Loucy (cell line): ENCODE data around the gene LACTBL1.

Experiments
- H2AFZ ChIP-seq: fragments of 200-600 bp; sonication (generic); 2 replicates; pipeline ENCODE4 v1.6.0; 2016; ENCODE audit warnings: antibody characterized with exemption, mild to moderate bottlenecking, low read length, moderate library complexity
- H3F3A ChIP-seq: fragments of 200-600 bp; 2 replicates; pipeline ENCODE4 v1.6.0; 2016; ENCODE audit warnings: antibody characterized with exemption, low read depth, mild to moderate bottlenecking
- H3K27me3 ChIP-seq: fragments of 200-600 bp; sonication (generic); 2 replicates; pipeline ENCODE4 v1.6.1; 2014; ENCODE audit warnings: low read length, mild to moderate bottlenecking; ENCODE audit not compliant: insufficient read depth, poor library complexity, severe bottlenecking
- H3K36me3 ChIP-seq: fragments of 200-600 bp; sonication (generic); 2 replicates; pipeline ENCODE4 v1.6.1; 2016; ENCODE audit warnings: low read length; ENCODE audit not compliant: insufficient read depth
- H3K4me1 ChIP-seq: fragments of 200-600 bp; sonication (generic); 2 replicates; pipeline ENCODE4 v1.5.1; 2014; ENCODE audit warnings: low read length, mild to moderate bottlenecking; ENCODE audit not compliant: insufficient read depth, poor library complexity, severe bottlenecking
- H3K4me2 ChIP-seq: fragments of 200-600 bp; sonication (generic); 2 replicates; pipeline ENCODE4 v1.6.0; 2014; ENCODE audit warnings: antibody characterized with exemption, low read length, low read depth, mild to moderate bottlenecking; ENCODE audit not compliant: poor library complexity, severe bottlenecking
- H3K4me3 ChIP-seq: fragments of 200-600 bp; sonication (generic); 2 replicates; pipeline ENCODE4 v1.5.1; 2014; ENCODE audit warnings: low read length, mild to moderate bottlenecking, mixed read lengths; ENCODE audit not compliant: poor library complexity, severe bottlenecking
- H3K79me2 ChIP-seq: fragments of 200-600 bp; sonication (generic); 2 replicates; pipeline ENCODE4 v1.6.1; 2014; ENCODE audit warnings: low read length; ENCODE audit not compliant: insufficient read depth
- H3K9ac ChIP-seq: fragments of 200-600 bp; sonication (generic); 2 replicates; pipeline ENCODE4 v1.6.0; 2014; ENCODE audit warnings: mild to moderate bottlenecking, low read depth, low read length, moderate library complexity; ENCODE audit not compliant: poor library complexity, severe bottlenecking
- H3K9me2 ChIP-seq: fragments of 200-600 bp; sonication (generic); replicated peaks from 2 replicates; pipeline ENCODE4 v1.6.1; 2016; ENCODE audit warnings: low read depth, low read length, mixed read lengths
- H3K9me3 ChIP-seq: fragments of 200-600 bp; sonication (generic); 2 replicates; pipeline ENCODE4 v1.6.1; 2014; ENCODE audit warnings: mild to moderate bottlenecking, antibody characterized with exemption, low read length, low read depth; ENCODE audit not compliant: insufficient read depth
- H4K20me1 ChIP-seq: fragments of 200-600 bp; sonication (generic); 2 replicates; pipeline ENCODE4 v1.6.0; 2014; ENCODE audit warnings: antibody characterized with exemption, low read length, mild to moderate bottlenecking; ENCODE audit not compliant: insufficient read depth, poor library complexity, severe bottlenecking
- CTCF ChIP-seq: fragments of 200-600 bp; sonication (generic); conservative IDR thresholded peaks from 2 replicates; pipeline ENCODE4 v1.5.1; 2014; ENCODE audit warnings: mild to moderate bottlenecking, antibody characterized with exemption, low read length
- EZH2phosphoT487 ChIP-seq: fragments of 200-600 bp; IDR thresholded peaks from 2 replicates; pipeline ENCODE4 v1.6.1; 2018; ENCODE audit warnings: antibody characterized with exemption, mild to moderate bottlenecking, moderate library complexity, borderline replicate concordance

The LACTBL1 gene

GRCh38 chr1:22915231-22915630 is 57.4 kb downstream of the LACTBL1 start:
- no peaks in the 10 kb centered on the region for H3K27me3 ChIP-seq
- no peaks in the 10 kb centered on the region for H3K9me2 ChIP-seq
- no peaks in the 10 kb centered on the region for H4K20me1 ChIP-seq
- TF ChIP-seq CTCF: no peak
- TF ChIP-seq EZH2phosphoT487: no peak
- H3F3A ChIP-seq: no peaks in the 10 kb centered on the region
- no peak overlapping the region for H3K4me2 ChIP-seq
- H3K9ac ChIP-seq: no peak overlapping the region
- no peak overlapping the region for H3K4me3 ChIP-seq
- H3K79me2 ChIP-seq: no peaks in the 10 kb centered on the region
- H3K36me3 ChIP-seq: no peaks in the 10 kb centered on the region
- no peaks in the 10 kb centered on the region for H3K9me3 ChIP-seq
- no peak overlapping the region for H2AFZ ChIP-seq
- H3K4me1 ChIP-seq: peaks cover 6% of the 10 kb centered on the region

- Histone ChIP-seq H3K27me3 (no peaks in the 10 kb centered on the region), H3K4me1 (peaks cover 6% of the 10 kb centered on the region), H3F3A (no peaks in the 10 kb centered on the region), H3K9me3 (no peaks in the 10 kb centered on the region), H2AFZ (no peak overlapping the region), H3K79me2 (no peaks in the 10 kb centered on the region), H4K20me1 (no peaks in the 10 kb centered on the region), H3K9me2 (no peaks in the 10 kb centered on the region), H3K4me2 (no peak overlapping the region), H3K9ac (no peak overlapping the region), H3K36me3 (no peaks in the 10 kb centered on the region), H3K4me3 (no peak overlapping the region)
- TF ChIP-seq EZH2phosphoT487 (no peak), CTCF (no peak)
Observed at GRCh38 chr1:22914633-22915217, 57.9 kb downstream of the LACTBL1 start.

- no peak overlapping the region for H3K4me2 ChIP-seq
- H3K9me2 ChIP-seq: no peaks in the 10 kb centered on the region
- H2AFZ ChIP-seq: no peak overlapping the region
- H3K4me1 ChIP-seq: peaks cover 6% of the 10 kb centered on the region
- H3K9me3 ChIP-seq: no peaks in the 10 kb centered on the region
- no peaks in the 10 kb centered on the region for H3F3A ChIP-seq
- no peaks in the 10 kb centered on the region for H4K20me1 ChIP-seq
- no peak overlapping the region for H3K9ac ChIP-seq
- no peaks in the 10 kb centered on the region for H3K36me3 ChIP-seq
- no peak overlapping the region for H3K4me3 ChIP-seq
- H3K27me3 ChIP-seq: no peaks in the 10 kb centered on the region
- no peaks in the 10 kb centered on the region for H3K79me2 ChIP-seq
- TF ChIP-seq EZH2phosphoT487 (no peak), CTCF (no peak)
Observed at GRCh38 chr1:22914156-22914555, 58.5 kb downstream of the LACTBL1 start.
